Ecto neural progenitor cell (in vitro differentiated cells): ENCODE measurements around the gene KAZN.

Experiments
- DNase-seq: peaks from one replicate; pipeline ENCODE4 v3.0.0-alpha.2; 2018; ENCODE audit warnings: low spot score

Gene KAZN

GRCh38 chr1:14715266-14715665 lies 116.8 kb downstream of the KAZN start:
- DNase-seq = no peak

- no peak for DNase-seq
Measured at GRCh38 chr1:14715802-14716201, 117.3 kb downstream of the KAZN start.

GRCh38 chr1:14716474-14716873 lies 118.0 kb downstream of the KAZN start:
- DNase-seq = no peak

GRCh38 chr1:14718476-14718875 lies 120.0 kb downstream of the KAZN start:
- DNase-seq = no peak

GRCh38 chr1:14723401-14723800 lies 124.9 kb downstream of the KAZN start:
- no peak for DNase-seq

GRCh38 chr1:14724246-14724645 lies 125.8 kb downstream of the KAZN start:
- DNase-seq = no peak

- DNase-seq = no peak
Measured at GRCh38 chr1:14724678-14725077, 126.2 kb downstream of the KAZN start.

GRCh38 chr1:14725238-14725637 lies 126.8 kb downstream of the KAZN start:
- no peak for DNase-seq

GRCh38 chr1:14725695-14726094 lies 127.2 kb downstream of the KAZN start:
- DNase-seq = no peak

GRCh38 chr1:14726606-14727005 lies 128.1 kb downstream of the KAZN start:
- no peak for DNase-seq

- no peak for DNase-seq
Measured at GRCh38 chr1:14728516-14728915, 130.0 kb downstream of the KAZN start.

- DNase-seq = no peak
Measured at GRCh38 chr1:14732728-14733047, 134.2 kb downstream of the KAZN start.

GRCh38 chr1:14733048-14733778 lies 134.7 kb downstream of the KAZN start:
- DNase-seq = peak; percentile 72

- no peak for DNase-seq
Measured at GRCh38 chr1:14733779-14734140, 135.3 kb downstream of the KAZN start.

- DNase-seq = no peak
Measured at GRCh38 chr1:14735841-14736240, 137.4 kb downstream of the KAZN start.

GRCh38 chr1:14737561-14738094 lies 139.1 kb downstream of the KAZN start:
- no peak for DNase-seq

- DNase-seq = no peak
Measured at GRCh38 chr1:14738235-14738634, 139.8 kb downstream of the KAZN start.

GRCh38 chr1:14738647-14739046 lies 140.2 kb downstream of the KAZN start:
- no peak for DNase-seq

GRCh38 chr1:14739082-14739832 lies 140.8 kb downstream of the KAZN start:
- DNase-seq = no peak

GRCh38 chr1:14740016-14740415 lies 141.5 kb downstream of the KAZN start:
- no peak for DNase-seq

- no peak for DNase-seq
Measured at GRCh38 chr1:14741082-14741481, 142.6 kb downstream of the KAZN start.

GRCh38 chr1:14741532-14741931 lies 143.0 kb downstream of the KAZN start:
- DNase-seq = no peak

GRCh38 chr1:14742181-14742980 lies 143.9 kb downstream of the KAZN start:
- no peak for DNase-seq
